ENCODE results near the gene VWA2.

Gene VWA2

DNA sequence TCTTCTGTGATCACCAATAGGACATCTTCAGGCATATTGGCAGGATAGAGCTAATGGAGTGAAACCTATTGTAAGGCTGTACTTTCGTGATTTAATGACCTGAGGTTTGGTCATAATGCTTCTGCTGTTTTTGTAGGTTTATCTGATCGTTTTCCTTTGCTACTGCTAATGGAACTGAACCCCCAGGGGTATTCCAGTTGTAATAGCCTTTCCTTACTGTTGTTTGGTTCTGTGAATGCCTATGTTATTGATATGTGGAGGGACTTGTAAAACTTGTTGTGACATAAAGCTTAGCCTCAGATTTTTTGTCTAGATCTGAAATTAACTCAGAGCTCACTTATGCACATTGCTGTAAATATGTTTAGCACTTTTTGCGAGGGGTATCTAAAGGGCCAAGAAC lies 10.9 kb upstream of the VWA2 start:
- TF ChIP-seq, protein P1, sequence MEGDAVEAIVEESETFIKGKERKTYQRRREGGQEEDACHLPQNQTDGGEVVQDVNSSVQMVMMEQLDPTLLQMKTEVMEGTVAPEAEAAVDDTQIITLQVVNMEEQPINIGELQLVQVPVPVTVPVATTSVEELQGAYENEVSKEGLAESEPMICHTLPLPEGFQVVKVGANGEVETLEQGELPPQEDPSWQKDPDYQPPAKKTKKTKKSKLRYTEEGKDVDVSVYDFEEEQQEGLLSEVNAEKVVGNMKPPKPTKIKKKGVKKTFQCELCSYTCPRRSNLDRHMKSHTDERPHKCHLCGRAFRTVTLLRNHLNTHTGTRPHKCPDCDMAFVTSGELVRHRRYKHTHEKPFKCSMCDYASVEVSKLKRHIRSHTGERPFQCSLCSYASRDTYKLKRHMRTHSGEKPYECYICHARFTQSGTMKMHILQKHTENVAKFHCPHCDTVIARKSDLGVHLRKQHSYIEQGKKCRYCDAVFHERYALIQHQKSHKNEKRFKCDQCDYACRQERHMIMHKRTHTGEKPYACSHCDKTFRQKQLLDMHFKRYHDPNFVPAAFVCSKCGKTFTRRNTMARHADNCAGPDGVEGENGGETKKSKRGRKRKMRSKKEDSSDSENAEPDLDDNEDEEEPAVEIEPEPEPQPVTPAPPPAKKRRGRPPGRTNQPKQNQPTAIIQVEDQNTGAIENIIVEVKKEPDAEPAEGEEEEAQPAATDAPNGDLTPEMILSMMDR (IDR thresholded peaks at IDR 0.05; ENCODE audit: low read depth, low read length): no peak
- DNase-seq (ENCODE audit: low read depth, low spot score): no peak
- in situ Hi-C loops (cut with HindIII; ENCODE audit: low sequenced_read_pairs): no loop called here
- H3K4me3 ChIP-seq (ENCODE audit: low read depth, low read length): no peak overlapping the region

DNA sequence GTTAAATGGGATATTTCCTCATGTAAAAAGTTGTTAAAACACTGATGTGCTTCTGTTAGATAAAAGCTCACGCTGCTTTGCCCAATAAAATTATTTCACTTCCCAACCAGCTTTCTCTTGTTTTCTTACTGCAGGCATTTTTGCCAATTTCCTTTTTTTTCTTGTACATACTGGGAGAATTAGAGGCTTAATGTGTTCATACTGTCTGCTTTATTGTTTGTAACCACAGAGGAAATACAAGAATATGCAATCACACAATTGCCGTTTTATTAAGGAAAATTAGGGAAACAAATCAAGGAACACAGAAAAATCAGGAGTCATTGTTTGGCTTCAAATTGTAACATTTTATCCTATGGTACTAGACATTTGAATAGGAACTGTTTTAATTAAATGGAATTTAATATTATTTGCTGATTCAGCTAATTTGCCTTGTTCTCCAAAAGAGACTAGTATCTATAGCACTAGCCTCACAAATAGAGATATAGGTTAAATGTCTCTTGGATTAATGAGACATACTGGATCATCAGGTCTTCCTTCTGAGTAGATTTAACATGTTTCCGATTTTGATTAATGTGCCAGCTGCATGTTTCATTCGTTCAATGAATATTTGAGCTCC lies 6.4 kb upstream of the VWA2 start:
- in situ Hi-C loops (cut with HindIII; ENCODE audit: low sequenced_read_pairs): no loop called here
- H3K4me3 ChIP-seq (ENCODE audit: low read depth, low read length): no peak overlapping the region
- DNase-seq (ENCODE audit: low read depth, low spot score): no peak
- TF ChIP-seq, protein P1 (IDR thresholded peaks at IDR 0.05; ENCODE audit: low read depth, low read length): no peak

DNA sequence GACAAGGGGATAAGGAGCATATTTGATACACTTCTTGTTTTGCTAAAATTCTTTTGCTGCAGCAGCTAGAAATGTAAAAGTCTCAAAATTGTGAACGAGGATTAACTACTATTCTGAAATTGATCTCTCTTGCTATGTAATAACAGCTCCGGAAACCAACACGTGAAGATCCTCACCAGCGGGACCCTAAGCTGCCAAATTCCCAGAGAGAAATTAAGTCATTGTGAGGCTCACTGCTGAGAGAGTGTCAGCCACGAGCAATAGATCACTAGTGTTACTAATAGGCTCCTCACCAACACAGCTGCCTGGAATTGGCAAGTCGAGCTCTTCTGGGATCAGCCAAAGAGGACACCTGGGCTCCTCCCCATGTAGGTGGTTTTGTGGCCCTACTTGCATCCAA lies 5.6 kb upstream of the VWA2 start:
- H3K4me3 ChIP-seq (ENCODE audit: low read depth, low read length): no peak overlapping the region
- in situ Hi-C loops (cut with HindIII; ENCODE audit: low sequenced_read_pairs): no loop called here
- TF ChIP-seq, protein P1 (IDR thresholded peaks at IDR 0.05; ENCODE audit: low read depth, low read length): no peak
- DNase-seq (ENCODE audit: low read depth, low spot score): no peak

DNA sequence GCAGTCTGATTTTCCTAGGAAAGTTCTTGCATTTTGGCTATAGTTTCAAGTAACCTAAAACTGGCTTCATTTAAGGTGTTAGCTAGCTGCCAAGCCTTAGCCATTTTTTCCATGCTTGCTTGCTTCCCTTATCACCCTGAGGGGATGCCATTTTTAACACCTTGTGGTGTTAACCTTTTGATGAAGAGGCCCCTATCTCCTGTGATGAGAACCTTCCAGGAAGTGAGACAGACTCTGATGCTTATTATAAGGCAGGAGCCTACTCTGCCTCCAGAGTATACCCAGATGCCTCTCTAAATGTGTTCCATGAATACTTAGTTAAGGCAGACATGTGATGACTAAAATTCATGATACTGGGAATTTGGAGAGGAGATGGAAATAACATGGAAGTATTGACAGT lies 4.9 kb upstream of the VWA2 start:
- no peak for DNase-seq (ENCODE audit: low read depth, low spot score)
- no peak overlapping the region for H3K4me3 ChIP-seq (ENCODE audit: low read depth, low read length)
- in situ Hi-C loops (cut with HindIII; ENCODE audit: low sequenced_read_pairs): no loop called here
- TF ChIP-seq, protein P1 (IDR thresholded peaks at IDR 0.05; ENCODE audit: low read depth, low read length): no peak

DNA sequence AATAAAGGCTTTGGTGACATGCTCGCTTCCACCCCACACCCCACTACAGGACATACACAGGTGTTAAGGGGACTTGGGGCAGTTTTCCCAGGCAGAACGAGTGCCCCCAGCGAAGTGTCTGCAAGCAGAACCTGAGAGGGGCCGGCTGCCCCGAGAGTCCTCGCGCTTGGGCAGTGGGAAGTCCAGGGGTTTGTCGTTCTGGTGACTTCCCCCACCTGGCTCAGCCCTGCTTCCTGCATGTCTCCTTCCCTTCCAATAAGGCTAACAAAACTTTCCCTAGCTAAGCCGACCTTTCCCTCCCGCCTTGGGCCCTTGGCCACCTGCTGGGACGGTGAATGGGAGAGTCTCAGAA lies 916 bp downstream of the VWA2 start:
- DNase-seq (ENCODE audit: low read depth, low spot score): no peak
- in situ Hi-C loops (cut with HindIII; ENCODE audit: low sequenced_read_pairs): no loop called here
- TF ChIP-seq, protein P1 (IDR thresholded peaks at IDR 0.05; ENCODE audit: low read depth, low read length): no peak
- H3K4me3 ChIP-seq (ENCODE audit: low read depth, low read length): no peak overlapping the region

DNA sequence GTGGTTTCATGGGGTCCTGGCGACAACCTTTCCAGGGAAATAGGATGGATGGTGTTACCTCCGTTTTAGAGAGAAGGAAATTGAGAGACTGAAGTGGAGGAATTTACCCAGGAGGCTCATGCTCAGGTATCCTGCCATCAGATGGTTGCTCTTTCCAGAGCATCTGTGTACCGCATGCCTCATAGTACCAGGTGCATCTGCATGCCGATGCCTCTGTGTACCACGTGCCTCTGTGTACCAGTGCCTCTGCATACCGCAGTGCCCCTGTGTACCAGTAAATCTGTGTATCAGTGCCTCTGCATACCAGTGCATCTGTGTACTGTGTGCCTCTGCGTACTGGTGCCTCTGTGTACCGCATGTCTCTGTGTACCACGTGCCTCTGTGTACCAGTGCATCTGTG lies 3.2 kb downstream of the VWA2 start:
- TF ChIP-seq, protein P1 (IDR thresholded peaks at IDR 0.05; ENCODE audit: low read depth, low read length): no peak
- DNase-seq (ENCODE audit: low read depth, low spot score): no peak
- H3K4me3 ChIP-seq (ENCODE audit: low read depth, low read length): no peak overlapping the region
- in situ Hi-C loops (cut with HindIII; ENCODE audit: low sequenced_read_pairs): no loop called here

DNA sequence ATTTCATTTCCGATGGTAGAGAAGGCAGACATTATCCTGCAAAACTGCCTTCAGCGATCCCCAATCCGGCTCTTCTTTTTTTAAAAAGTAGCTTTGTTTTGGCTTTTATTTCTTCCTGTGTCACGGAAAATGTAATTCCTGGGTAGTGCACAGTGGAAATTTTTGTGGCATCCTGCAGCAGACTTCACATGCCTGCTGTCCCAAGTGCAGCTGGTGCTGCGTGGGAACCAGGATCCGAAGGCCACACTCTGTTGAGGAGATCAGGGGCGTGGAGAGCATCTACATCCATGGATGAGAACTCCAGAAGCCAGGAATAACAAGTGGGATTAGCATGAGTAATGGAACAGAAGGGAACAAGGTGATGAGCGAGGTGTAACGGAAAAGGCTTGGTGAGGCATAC lies 4.6 kb downstream of the VWA2 start:
- H3K4me3 ChIP-seq (ENCODE audit: low read depth, low read length): no peak overlapping the region
- DNase-seq (ENCODE audit: low read depth, low spot score): no peak
- in situ Hi-C loops (cut with HindIII; ENCODE audit: low sequenced_read_pairs): no loop called here
- TF ChIP-seq, protein P1 (IDR thresholded peaks at IDR 0.05; ENCODE audit: low read depth, low read length): no peak
